GM12892 (cell line): ENCODE measurements around the gene DPP3.

Experiments
- POLR2A ChIP-seq: IDR thresholded peaks from 2 replicates; pipeline ENCODE4 v1.6.1; 2011; ENCODE audit warnings: low read depth, low read length, control low read depth
- POLR2AphosphoS5 ChIP-seq: IDR thresholded peaks from 2 replicates; pipeline ENCODE4 v1.6.1; 2011; ENCODE audit warnings: low read depth, low read length, control low read depth
- TAF1 ChIP-seq: IDR thresholded peaks from 2 replicates; pipeline ENCODE4 v1.6.1; 2011; ENCODE audit warnings: low read depth, mild to moderate bottlenecking, control low read depth, low read length, borderline replicate concordance

DNA sequence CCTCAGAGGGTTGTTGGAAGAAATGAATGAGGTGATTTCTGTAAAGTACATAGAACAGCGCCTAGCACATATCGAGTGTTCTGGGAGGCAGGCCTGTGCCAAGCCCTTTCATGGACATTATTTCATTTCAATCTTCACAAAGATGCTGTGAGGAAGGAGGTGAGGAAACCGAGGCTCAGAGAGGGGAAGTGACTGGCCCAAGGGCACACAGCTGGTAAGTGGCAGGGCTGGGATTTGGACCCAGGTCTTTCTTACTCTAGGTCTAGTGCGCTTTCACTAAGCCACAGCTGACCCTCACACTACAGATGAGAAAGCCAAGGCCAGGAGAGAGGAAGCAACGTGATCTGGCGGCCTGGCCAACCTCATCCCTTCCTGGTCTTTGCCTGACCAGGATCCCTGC is 11.5 kb upstream of the DPP3 start:
- TF ChIP-seq POLR2AphosphoS5 = no peak
- no peak for TF ChIP-seq POLR2A
- no peak for TF ChIP-seq TAF1
